OCI-LY7 (cell line): ENCODE measurements around the gene PRKN. TPM values are rescaled to one million over a fixed set of nuclear protein-coding genes. Genes with fewer than 3 reads are reported as not detected.

Source experiments
- BruUV-seq: library from RNA; stranded (reverse); fragments of 400-500 nt; replicated peaks from 2 replicates; lab custom pipeline; 2021; lab: Mats Ljungman, UMichigan
- CTCF ChIA-PET: fragments of 300-600 bp; sonication (Branson Sonifier 250); formaldehyde crosslinking; loops from one replicate; lab custom pipeline; 2022; ENCODE audit warnings: antibody characterized with exemption; ENCODE audit not compliant: unreplicated experiment; lab: Charles Lee
- POLR2A ChIA-PET: fragments of 300-600 bp; sonication (Branson Sonifier 250); formaldehyde crosslinking; loops from one replicate; lab custom pipeline; 2022; ENCODE audit warnings: antibody characterized with exemption; lab: Charles Lee
- DNase-seq: peaks from one replicate; pipeline ENCODE4 v3.0.0-alpha.2; 2015; ENCODE audit warnings: low spot score
- H2AFZ ChIP-seq: fragments of 200-600 bp; sonication (generic), shearing (Covaris generic); 2 replicates; pipeline ENCODE4 v1.6.1; 2014; ENCODE audit warnings: mild to moderate bottlenecking, antibody characterized with exemption, low read length, moderate library complexity
- H3K27ac ChIP-seq: fragments of 200-600 bp; sonication (generic); 2 replicates; pipeline ENCODE4 v1.5.1; 2014; ENCODE audit warnings: mixed run types, low read depth, mild to moderate bottlenecking, moderate library complexity, low read length, inconsistent platforms; ENCODE audit not compliant: poor library complexity, severe bottlenecking
- H3K36me3 ChIP-seq: fragments of 200-600 bp; sonication (generic); 2 replicates; pipeline ENCODE4 v1.6.1; 2014; ENCODE audit warnings: mild to moderate bottlenecking, antibody characterized with exemption, low read length, moderate library complexity, mixed read lengths; ENCODE audit not compliant: insufficient read depth
- H3K4me1 ChIP-seq: fragments of 200-600 bp; sonication (generic); 2 replicates; pipeline ENCODE4 v1.5.1; 2014; ENCODE audit warnings: mild to moderate bottlenecking, low read length; ENCODE audit not compliant: insufficient read depth, poor library complexity, severe bottlenecking
- H3K4me2 ChIP-seq: fragments of 200-600 bp; sonication (generic); 2 replicates; pipeline ENCODE4 v1.6.1; 2014; ENCODE audit warnings: mild to moderate bottlenecking, low read length
- H3K4me3 ChIP-seq: fragments of 200-600 bp; sonication (generic); 2 replicates; pipeline ENCODE4 v1.5.1; 2014; ENCODE audit warnings: mild to moderate bottlenecking, low read depth, low read length; ENCODE audit not compliant: poor library complexity, severe bottlenecking
- H3K79me2 ChIP-seq: fragments of 200-600 bp; sonication (generic); 2 replicates; pipeline ENCODE4 v1.6.1; 2016; ENCODE audit warnings: low read depth, mild to moderate bottlenecking, low read length, moderate library complexity, mixed read lengths; ENCODE audit not compliant: insufficient read depth
- H3K9me2 ChIP-seq: fragments of 200-600 bp; sonication (generic); 2 replicates; pipeline ENCODE4 v1.6.1; 2016; ENCODE audit warnings: mild to moderate bottlenecking, low read length, mixed read lengths; ENCODE audit not compliant: insufficient read depth
- H3K9me3 ChIP-seq: fragments of 200-600 bp; sonication (generic); 2 replicates; pipeline ENCODE4 v1.6.1; 2014; ENCODE audit warnings: mild to moderate bottlenecking, mixed run types, low read length, mixed read lengths
- H4K20me1 ChIP-seq: fragments of 200-600 bp; sonication (generic); 2 replicates; pipeline ENCODE4 v1.6.1; 2014; ENCODE audit warnings: mild to moderate bottlenecking, antibody characterized with exemption, low read length, moderate library complexity, mixed read lengths; ENCODE audit not compliant: insufficient read depth
- CTCF ChIP-seq: fragments of 200-600 bp; sonication (generic); conservative IDR thresholded peaks from 2 replicates; pipeline ENCODE4 v1.5.1; 2014; ENCODE audit warnings: mild to moderate bottlenecking, antibody characterized with exemption, low read length, moderate library complexity, mixed read lengths
- EZH2phosphoT487 ChIP-seq: fragments of 200-600 bp; sonication (generic); IDR thresholded peaks from 2 replicates; pipeline ENCODE4 v1.6.1; 2018; ENCODE audit warnings: low read depth, borderline replicate concordance, mild to moderate bottlenecking, mixed run types, antibody characterized with exemption, low read length, moderate library complexity, mixed read lengths
- intact Hi-C: fragments of 100-400 bp; cut with micrococcal nuclease; formaldehyde crosslinking; loops from one replicate; pipeline ENCODE4 v1.10.0; 2022; ENCODE audit not compliant: unreplicated experiment
- total RNA-seq, 2 experiments: library from RNA; depleted of rRNA in 1 of 2; stranded (reverse); fragments of >200 nt in 1 of 2; shearing (Covaris generic) in 1 of 2; gene quantifications; 2 replicates each; pipeline ENCODE4 v1.2.3, GENCODE V29; 2014 to 2022

Gene PRKN
- total RNA-seq, 2 experiments from 2014 or later = 1.3 to 2.0 TPM

GRCh38 chr6:162313922-162314660 lies 413.5 kb downstream of the PRKN start:
- no peak for TF ChIP-seq CTCF
- TF ChIP-seq EZH2phosphoT487 = no peak

GRCh38 chr6:162307865-162308264 lies 419.7 kb downstream of the PRKN start:
- CTCF ChIA-PET = no interaction called here
- H3K4me1 ChIP-seq = no peaks in the 10 kb centered on the region
- H3K9me2 ChIP-seq = no peaks in the 10 kb centered on the region
- H3K4me2 ChIP-seq = no peak overlapping the region
- no peak overlapping the region for H2AFZ ChIP-seq
- no peaks in the 10 kb centered on the region for H3K79me2 ChIP-seq
- no peak for DNase-seq
- intact Hi-C loops = no loop called here
- no TSS peak for BruUV-seq
- TF ChIP-seq CTCF = no peak
- TF ChIP-seq EZH2phosphoT487 = no peak
- no peaks in the 10 kb centered on the region for H4K20me1 ChIP-seq
- H3K36me3 ChIP-seq = no peaks in the 10 kb centered on the region
- H3K4me3 ChIP-seq = no peak overlapping the region
- no peaks in the 10 kb centered on the region for H3K9me3 ChIP-seq
- no peak overlapping the region for H3K27ac ChIP-seq
- POLR2A ChIA-PET = no interaction called here

More at GRCh38 chr6:162313922-162314660, 413.5 kb downstream of the PRKN start:
- BruUV-seq = no TSS peak
- Histone ChIP-seq H3K4me2 (no peak overlapping the region), H3K36me3 (no peaks in the 10 kb centered on the region), H4K20me1 (no peaks in the 10 kb centered on the region), H3K4me3 (no peak overlapping the region), H2AFZ (no peak overlapping the region), H3K9me3 (no peaks in the 10 kb centered on the region), H3K27ac (no peak overlapping the region), H3K4me1 (no peaks in the 10 kb centered on the region), H3K79me2 (no peaks in the 10 kb centered on the region), H3K9me2 (no peaks in the 10 kb centered on the region)
- no peak for DNase-seq
- ChIA-PET POLR2A (interaction anchor here (0.5 kb wide), 1 partner anchor 122 kb away, joined by 3 read pairs; no protein-coding TSS in a partner anchor), CTCF (no interaction called here)
- intact Hi-C loops = no loop called here

GRCh38 chr6:162306616-162307015 lies 420.9 kb downstream of the PRKN start:
- TF ChIP-seq EZH2phosphoT487 = no peak
- TF ChIP-seq CTCF = no peak
- intact Hi-C loops = no loop called here
- POLR2A ChIA-PET = interaction anchor here (0.7 kb wide), 1 partner anchor 12 kb away, joined by 3 read pairs; no protein-coding TSS in a partner anchor

More at GRCh38 chr6:162306616-162307015, 420.9 kb downstream of the PRKN start:
- Histone ChIP-seq H3K4me1 (no peaks in the 10 kb centered on the region), H3K79me2 (no peaks in the 10 kb centered on the region), H2AFZ (no peak overlapping the region), H3K4me2 (no peak overlapping the region), H3K9me2 (no peaks in the 10 kb centered on the region), H3K4me3 (no peak overlapping the region), H3K27ac (no peak overlapping the region), H4K20me1 (no peaks in the 10 kb centered on the region), H3K9me3 (no peaks in the 10 kb centered on the region), H3K36me3 (no peaks in the 10 kb centered on the region)
- no TSS peak for BruUV-seq
- no peak for DNase-seq
- CTCF ChIA-PET = no interaction called here
